GM18526 (cell line): ENCODE measurements around the gene FRMPD4.

Experiments used
- POLR2A ChIP-seq: IDR thresholded peaks from 3 replicates; pipeline ENCODE4 v1.6.1; 2011; ENCODE audit not compliant: insufficient read length; ENCODE audit errors: extremely low read depth

FRMPD4 gene

DNA sequence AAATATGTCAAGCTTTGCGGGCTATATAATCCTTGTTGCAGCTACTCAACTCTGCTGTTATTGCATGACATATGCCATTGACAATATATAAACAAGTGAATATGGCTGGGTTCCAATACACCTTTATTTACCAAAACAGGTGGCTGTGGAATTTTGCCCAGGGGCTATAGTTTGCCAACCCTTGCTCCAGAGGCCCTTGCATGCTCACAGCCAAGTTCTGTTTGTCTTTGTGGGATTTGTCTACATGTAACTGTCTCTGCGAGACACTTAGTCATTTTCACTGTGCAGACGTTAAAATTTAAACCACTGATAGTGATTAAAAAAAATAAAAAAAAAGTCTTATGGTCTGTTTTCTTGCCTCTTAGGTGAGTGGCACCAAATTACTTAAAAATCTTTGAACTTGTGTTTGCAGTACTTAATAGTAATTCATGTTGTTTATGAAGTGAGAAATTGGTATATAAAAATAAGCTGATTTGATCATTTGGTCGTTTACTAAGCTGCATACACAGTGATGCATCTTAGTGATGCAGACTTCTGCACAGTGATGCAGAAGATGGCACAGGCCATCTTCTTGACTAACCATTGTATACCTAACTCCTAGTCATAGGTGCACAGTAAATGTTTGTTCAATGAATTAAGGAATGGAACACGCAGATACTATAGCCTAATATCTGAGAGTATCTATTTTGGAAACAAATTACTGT is 170.9 kb downstream of the FRMPD4 start:
- no peak for TF ChIP-seq POLR2A

DNA sequence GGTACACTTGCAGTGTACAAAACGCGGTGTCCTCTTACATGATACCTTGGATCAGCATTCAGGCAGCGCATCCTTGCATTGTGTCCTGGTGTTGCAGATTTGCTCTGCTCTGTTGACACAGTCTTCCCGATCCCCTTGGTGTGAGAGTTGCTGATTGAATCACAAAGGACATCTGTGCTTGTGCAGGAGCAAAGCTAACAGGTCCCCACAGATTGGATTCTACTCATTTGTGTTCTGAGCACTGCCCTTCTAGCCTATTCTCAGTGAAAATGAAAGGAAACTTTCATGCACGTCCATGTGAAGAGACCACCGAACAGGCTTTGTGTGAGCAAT is 171.4 kb downstream of the FRMPD4 start:
- TF ChIP-seq POLR2A = no peak

DNA sequence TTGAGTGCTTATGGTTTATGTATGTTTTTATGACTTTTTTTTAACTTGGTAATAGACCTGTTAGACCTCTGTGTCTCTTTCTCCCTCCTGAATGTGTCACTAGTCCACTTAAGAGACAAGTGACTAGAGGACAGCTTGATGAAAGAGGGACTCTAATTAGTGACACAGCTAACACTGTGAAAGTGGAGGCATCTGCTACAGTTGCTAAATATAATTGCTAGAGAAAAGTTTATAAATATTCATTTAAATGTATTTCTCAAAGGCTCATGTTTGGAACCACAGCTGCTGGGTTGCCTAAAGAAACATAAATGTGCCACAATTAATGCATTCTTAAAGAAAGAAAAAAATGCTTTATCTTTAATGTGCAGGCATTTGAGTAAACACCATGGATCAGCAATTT is 176.4 kb downstream of the FRMPD4 start:
- no peak for TF ChIP-seq POLR2A

DNA sequence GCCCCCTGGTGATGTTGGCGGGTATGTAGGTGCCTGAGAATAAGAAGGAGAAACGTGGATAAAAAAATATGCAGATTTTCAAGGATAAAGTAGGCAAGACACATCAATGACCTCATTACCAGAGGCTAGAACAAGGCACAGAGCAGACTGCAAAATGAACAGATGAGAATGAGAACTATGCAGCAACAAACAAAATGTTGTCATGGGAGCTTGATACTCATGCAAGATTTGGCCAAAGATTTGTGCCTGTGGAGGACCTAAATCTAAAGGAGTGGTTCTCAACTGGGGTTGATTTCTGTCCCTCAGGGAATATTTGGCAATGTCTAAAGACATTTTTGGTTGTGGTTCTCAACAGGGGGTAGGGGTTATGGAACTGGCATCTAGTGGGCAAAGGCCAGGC is 177.3 kb downstream of the FRMPD4 start:
- TF ChIP-seq POLR2A = no peak

DNA sequence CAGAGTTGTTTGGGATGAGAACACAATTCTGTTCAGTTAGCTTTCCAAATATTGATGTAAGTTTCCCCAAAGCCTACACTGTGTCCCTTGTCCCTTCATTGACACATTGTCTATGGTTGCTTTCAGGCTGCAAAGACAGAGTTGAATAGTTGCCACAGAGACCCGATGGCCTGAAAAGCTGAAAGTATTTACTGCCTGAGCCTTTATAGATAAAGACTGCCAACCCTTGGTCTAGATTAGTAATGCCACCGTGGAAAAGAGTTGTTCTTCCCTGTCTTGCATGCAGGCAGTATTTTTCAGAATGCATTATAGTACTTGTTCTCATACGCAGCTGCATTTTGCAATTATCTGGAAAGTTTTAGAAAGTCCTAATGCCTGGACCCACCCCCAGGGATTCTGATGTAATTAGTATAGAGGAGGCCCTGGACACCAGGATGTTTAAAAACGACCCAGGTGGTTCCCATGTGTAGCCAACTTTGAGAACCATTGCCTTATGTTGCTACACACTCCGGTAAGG is 180.8 kb downstream of the FRMPD4 start:
- TF ChIP-seq POLR2A = no peak

DNA sequence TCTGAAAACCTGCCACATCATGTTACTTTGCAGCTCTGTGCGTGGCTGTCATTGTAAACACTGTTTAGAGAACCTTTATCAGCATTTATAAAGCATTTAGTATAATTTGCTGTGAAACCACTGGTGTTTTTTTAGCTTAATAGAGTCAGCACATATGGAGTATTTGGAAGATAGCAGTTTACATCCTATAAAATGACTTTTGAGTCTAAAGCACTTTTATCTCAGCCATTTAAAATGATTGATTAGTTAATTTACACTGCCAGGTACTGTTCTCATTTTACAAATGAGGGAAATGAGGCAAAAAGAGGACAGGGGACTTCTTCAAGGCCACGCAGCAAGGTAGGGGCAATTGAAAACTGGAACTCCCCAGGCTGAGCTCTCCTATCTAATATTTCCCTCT is 181.7 kb downstream of the FRMPD4 start:
- no peak for TF ChIP-seq POLR2A

DNA sequence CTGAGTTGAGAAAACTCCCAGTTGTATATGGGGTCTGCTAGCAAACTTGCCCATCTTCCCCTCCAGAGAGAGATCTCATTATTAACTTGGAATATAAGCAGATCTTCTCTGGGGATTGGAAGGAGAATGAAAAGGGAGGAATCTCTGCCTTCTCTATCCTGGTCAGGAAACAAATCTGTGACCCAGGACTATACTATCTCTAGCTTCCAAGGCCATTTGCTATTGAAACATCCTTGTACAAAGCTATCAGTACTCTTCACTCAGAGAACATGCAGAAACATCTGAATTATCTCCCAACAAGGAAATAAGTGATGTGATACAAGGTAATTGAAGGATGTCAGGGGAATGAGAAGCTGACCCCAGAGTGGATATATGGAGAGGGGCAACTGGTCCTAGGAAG is 183.8 kb downstream of the FRMPD4 start:
- no peak for TF ChIP-seq POLR2A

DNA sequence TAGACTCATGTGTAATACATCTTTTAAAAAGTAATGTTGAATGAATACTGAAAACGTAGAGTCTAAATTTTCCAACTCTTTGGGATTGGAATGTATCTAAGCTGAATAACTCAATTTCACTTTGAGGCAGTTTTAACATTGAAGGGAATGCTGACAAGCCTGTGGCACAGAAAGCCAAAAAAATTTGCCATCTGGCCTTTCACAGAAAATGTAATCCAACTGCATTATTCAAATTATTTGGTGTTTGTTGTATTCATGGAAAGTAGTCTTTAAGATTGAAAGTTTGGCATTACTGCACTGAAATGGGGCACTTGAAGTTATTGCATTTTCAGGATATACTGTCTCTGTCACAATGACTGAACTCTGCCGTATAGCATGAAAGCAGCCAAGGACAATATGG is 186.9 kb downstream of the FRMPD4 start:
- no peak for TF ChIP-seq POLR2A

DNA sequence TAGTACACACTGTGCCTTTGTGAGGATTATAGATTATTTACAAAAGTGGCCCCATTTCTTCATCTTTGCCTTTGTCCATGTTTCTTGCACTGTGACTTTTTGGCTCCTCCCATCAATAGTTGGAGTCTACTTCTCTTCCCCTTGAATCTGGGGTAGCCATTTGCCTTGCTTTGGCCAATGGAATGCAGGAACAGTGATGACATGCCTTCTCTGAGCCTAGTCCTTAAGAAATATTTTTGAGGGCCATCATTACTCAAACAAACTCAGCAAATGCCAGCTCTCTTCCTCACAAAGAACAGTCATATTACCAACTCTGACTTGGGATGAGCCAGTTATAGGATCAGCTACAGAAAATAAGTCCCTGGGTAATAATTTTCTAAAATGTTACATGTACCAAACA is 189.6 kb downstream of the FRMPD4 start:
- TF ChIP-seq POLR2A = no peak

DNA sequence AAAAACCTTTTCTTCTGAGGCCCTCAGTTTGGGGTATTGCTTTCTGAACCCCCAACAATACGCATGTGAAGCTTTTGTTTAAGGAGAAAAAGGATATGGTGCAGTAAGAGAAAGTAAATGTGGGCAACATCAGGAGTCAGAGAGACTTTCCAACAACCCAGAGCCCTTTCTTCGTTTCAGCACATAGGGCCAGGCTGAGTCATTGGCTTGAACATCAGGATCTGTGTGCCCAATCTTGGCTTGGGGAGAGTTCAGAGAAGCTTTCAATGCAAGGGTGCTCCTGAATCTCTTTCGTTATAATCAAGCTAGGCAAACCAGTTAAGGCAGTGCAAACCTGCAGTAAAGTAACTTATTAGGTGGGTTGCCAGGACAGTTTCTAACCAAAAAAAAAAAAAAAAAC is 191.2 kb downstream of the FRMPD4 start:
- TF ChIP-seq POLR2A = no peak

DNA sequence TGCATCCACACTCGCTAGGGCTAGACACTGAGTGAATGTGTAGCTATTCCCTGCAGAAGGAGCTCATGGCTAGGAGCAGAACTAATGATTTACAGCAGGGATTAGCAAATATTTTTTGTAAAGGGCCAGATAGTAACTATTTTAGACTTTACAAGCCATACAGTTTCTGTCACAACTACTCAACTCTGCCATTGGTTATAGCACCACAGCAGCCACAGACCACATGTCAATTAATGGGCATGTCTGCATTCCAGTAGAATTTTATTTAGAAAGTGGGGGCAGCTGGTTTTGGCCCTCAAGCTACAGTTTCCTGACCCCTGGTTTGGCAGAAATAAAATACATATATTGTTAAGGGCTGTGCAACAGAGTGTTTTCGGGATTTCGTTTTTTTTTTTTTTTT is 192.6 kb downstream of the FRMPD4 start:
- no peak for TF ChIP-seq POLR2A

DNA sequence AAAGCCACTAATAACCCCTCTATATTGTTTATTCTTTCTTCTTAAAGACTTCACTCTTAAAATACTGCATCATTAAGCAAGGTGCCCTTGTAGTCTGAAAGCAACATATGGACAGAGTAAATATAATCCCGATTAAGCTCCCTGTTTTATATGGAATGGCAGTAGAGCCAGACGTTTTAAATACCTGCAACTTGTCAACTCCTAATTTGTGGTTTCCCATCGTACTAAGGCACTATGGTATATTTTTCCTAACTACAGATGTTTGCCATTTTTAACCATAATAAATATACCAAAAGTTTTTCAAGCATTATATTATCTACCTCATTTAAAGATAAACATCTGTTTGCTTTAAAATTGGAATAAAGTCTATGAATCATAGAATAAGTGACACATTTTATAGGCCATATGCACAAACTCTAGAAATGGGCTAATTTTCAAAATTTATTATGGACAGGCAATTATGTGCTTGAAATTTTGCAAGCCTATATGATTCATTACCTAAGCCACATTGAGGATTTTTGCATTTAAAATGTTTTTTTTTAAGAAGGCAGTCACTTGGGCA is 194.6 kb downstream of the FRMPD4 start:
- TF ChIP-seq POLR2A = no peak

DNA sequence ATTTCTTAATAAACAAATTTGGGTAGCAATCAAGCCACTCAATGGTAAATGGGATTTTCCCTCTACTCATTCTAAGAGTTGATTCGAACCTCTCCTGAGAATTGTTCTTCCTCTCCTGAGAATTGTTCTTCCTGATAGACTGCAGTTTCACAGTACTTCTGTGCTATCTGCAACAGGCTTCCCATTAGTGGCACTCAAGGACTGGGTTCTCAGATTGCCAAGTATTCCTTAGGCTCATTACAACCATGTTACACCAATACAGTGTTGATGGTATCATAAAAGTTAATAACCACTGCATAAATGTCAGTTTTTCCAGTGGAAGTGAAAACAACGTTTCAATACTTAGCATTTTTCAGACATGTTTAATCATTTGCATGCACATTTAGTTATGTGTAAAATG is 201.6 kb downstream of the FRMPD4 start:
- no peak for TF ChIP-seq POLR2A

DNA sequence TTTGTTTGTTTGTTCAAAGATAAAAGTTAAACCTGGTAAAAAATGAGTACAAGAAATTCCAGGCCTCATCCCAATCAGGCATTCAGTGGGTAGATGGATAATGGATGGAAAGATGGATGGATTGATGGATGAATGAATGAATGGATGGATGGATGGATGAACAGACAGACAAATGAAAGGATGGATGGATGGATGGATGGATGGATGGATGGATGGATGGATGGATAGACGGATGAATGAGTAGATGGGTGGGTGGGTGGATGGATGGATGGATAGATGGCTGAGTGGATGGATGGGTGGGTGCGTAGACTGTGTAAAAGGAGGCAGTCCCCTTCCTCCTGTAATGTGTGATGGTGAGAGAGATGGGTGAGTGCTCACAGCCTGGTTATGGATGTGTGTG is 206.7 kb downstream of the FRMPD4 start:
- TF ChIP-seq POLR2A = no peak

DNA sequence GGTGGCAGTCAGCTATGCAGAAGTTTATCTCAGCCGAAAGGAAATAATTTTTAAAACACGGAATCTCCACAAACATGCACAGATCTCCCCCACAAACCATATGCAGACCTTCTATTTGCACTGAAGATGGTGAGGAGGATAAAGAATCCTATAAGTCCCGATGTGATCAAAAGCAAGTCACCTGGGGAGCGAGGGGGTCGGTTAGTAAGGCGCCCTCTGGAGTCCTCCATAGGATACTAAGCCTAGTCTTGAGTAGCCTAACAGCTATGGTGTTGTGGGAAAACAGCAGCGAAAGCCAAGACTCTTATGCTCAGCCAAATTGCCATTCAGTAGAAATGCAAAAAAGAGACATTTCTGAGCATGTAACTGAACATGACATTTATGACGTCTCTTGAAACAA is 210.9 kb downstream of the FRMPD4 start:
- TF ChIP-seq POLR2A = no peak

DNA sequence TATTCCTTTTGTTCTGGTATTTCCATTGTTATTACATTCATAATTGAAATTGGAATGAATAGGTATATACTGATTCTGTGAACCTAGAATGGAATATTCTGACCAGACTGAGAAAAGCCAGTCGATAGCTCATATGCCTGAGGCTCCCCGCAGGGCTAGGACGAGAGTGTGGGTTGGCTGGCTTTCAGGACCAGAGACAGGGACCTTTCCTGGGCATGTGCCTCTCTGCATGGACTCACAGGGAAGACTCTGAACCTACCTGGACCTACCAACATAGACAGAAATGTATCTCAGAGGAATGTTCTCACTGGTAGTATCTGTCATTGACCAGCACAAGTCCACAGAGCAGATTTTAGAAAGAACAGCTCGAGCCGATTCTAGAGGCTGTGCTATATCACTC is 214.6 kb downstream of the FRMPD4 start:
- TF ChIP-seq POLR2A = no peak

DNA sequence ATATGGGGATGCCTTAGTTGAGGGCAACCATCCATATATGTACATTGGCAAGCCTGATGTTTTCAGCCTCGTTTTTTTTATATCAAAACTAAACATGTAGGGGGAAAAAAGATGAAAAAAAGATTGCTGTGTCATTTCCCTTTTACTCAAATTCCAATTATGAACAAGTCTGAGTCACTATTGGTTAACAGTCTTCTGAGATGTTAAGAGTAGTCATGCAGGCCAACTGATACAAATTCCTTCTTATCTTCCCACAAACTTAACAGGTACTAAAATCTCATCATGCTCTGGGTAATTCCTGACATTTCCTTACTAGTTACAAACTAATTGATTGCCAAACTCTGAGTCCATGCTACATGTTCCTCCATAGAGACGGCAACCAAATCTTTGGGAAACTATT is 222.1 kb downstream of the FRMPD4 start:
- TF ChIP-seq POLR2A = no peak
